HepG2 (cell line): Measurements from ENCODE around the gene MYOM1. TPM values are rescaled to one million over a fixed set of nuclear protein-coding genes. Genes with fewer than 3 reads are reported as not detected.
A peak's percentile ranks its signal among the peaks of the same experiment; 100 is the strongest.

Experiments used
- AFF4 ChIP-seq: sonication (generic); formaldehyde crosslinking; IDR thresholded peaks from 2 replicates; pipeline ENCODE4 v1.4.0; 2020; ENCODE audit warnings: missing genetic modification reagents
- CEBPG ChIP-seq: IDR thresholded peaks from 2 replicates; pipeline ENCODE4 v1.6.1; 2016
- ETV5 ChIP-seq: IDR thresholded peaks from 2 replicates; pipeline ENCODE4 v1.6.1; 2018; ENCODE audit warnings: missing biosample characterization, missing genetic modification reagents, inconsistent platforms, borderline replicate concordance
- FOXA1 ChIP-seq, 2 experiments: fragments of 450-650 bp in 1 of 2; sonication (generic) in 1 of 2; formaldehyde crosslinking in 1 of 2; IDR thresholded peaks; 2 replicates each; pipeline versions ENCODE4 v1.4.0 to v1.6.1; 2016 to 2020; ENCODE audit warnings: missing genetic modification reagents in 1 of 2
- GMEB1 ChIP-seq: sonication (generic); formaldehyde crosslinking; IDR thresholded peaks from 2 replicates; pipeline ENCODE4 v1.5.1; 2020; ENCODE audit warnings: missing genetic modification reagents, mild to moderate bottlenecking, borderline replicate concordance
- HNF4G ChIP-seq, 2 experiments: sonication (generic) in 1 of 2; formaldehyde crosslinking in 1 of 2; IDR thresholded peaks; 2 replicates each; pipeline versions ENCODE4 v1.4.0 to v1.6.1; 2011 to 2020; ENCODE audit warnings: borderline replicate concordance in 2 of 2, low read depth in 2 of 2, mild to moderate bottlenecking in 2 of 2, low read length in 1 of 2, missing genetic modification reagents in 1 of 2, moderate library complexity in 1 of 2
- MAFF ChIP-seq: IDR thresholded peaks from 2 replicates; pipeline ENCODE4 v1.6.1; 2011; ENCODE audit warnings: low read depth, low read length, improper control_type of control experiment
- POLR2A ChIP-seq, 2 experiments: IDR thresholded peaks; 2 replicates each; pipeline ENCODE4 v1.6.1; 2011; ENCODE audit warnings: low read depth in 2 of 2, low read length in 2 of 2, mild to moderate bottlenecking in 1 of 2, moderate library complexity in 1 of 2; ENCODE audit not compliant: insufficient read depth in 1 of 2
- POLR2AphosphoS5 ChIP-seq: IDR thresholded peaks from 2 replicates; pipeline ENCODE4 v1.6.1; 2012; ENCODE audit warnings: low read depth, low read length
- RBFOX2 ChIP-seq: fragments of 200-400 bp; formaldehyde crosslinking; IDR thresholded peaks from 2 replicates; pipeline ENCODE4 v1.6.1; 2017; ENCODE audit warnings: low read depth, mild to moderate bottlenecking, low read length
- ZNF512 ChIP-seq: sonication (generic); formaldehyde crosslinking; IDR thresholded peaks from 2 replicates; pipeline ENCODE4 v1.4.0; 2020; ENCODE audit warnings: mild to moderate bottlenecking, missing genetic modification reagents
- polyA plus RNA-seq, 8 experiments: library from polyadenylated mRNA; depleted of rRNA in 3 of 8; stranded (reverse) in 7 of 8; unstranded in 1 of 8; fragments of >200 nt; fragmentation: Illumina TruSeq in 4 of 8; extraction: Trizol in 4 of 8; gene quantifications; 2 replicates each; pipeline versions ENCODE4 v1.2.1 to v1.2.3, GENCODE V29; 2011 to 2016; ENCODE audit warnings: low read depth in 4 of 8, missing spikeins in 1 of 8, mixed read lengths in 1 of 8; ENCODE audit not compliant: insufficient read depth in 1 of 8
- total RNA-seq, 5 experiments: library from RNA; depleted of rRNA; stranded (reverse); fragments of >200 nt; fragmentation: Illumina TruSeq; extraction: Trizol; gene quantifications; 2 replicates each; pipeline ENCODE4 v1.2.3, GENCODE V29; 2016; ENCODE audit warnings: low read depth in 1 of 5

Gene MYOM1
- total and polyA plus RNA-seq, 2 of the 13 experiments (the other 11 are each of a cell fraction or from before 2014, with no cell fraction given): 0.46 to 0.98 TPM

DNA sequence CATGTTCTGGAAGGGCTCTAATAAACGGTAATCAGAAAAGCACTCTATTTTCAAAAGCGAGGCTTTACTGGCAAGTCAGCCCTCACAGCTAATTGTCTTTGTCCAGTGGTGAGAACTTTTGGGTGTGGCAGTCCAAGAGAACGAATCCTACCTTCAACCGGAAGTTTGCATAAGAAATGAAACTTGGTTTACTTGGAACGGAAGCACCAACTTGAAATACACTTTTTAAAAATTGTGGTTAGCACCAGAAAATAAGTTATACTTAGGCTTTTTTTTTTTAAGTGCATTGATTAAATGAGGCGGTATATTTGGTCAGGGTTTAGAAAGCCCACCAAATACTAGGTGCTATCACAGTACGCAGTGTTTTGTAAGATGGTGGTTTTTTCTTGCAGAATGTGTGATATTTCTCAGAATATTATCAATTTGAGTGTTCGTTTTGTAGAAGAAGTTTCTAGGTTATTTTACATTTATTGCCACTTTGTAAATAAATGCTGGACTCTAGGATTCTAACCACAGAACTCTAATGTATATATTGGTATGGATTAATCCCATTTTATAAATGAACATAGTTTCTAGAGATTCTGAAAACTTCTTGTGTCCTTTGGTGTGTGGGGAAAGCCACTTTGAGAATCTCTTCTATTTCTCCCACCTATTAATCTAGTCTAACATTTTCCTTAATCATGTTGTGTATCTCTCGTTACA is 29.0 kb upstream of the MYOM1 start (continued):
- TF ChIP-seq ETV5 (CRISPR knock-in tag) (peak; percentile 62; the same call in 1 of the 2 replicates), POLR2AphosphoS5 (0 out of 2 replicates have a peak, but pooled peaks have one; percentile 21), FOXA1 (IDR thresholded peaks at IDR 0.05) (no peak), FOXA1 (CRISPR knock-in tag; IDR thresholded peaks at IDR 0.05) (peak; percentile 29; the same call in 1 of the 2 replicates), RBFOX2 (peak; percentile 50; the same call in 1 of the 2 replicates), MAFF (no peak), CEBPG (no peak), ZNF512 (CRISPR knock-in tag) (no peak), HNF4G (IDR thresholded peaks at IDR 0.05; ENCODE audit: borderline replicate concordance, low read depth, low read length) (no peak), HNF4G (CRISPR knock-in tag; IDR thresholded peaks at IDR 0.05; ENCODE audit: borderline replicate concordance, low read depth) (no peak), AFF4 (peak; percentile 35; the same call in 1 of the 2 replicates), GMEB1 (no peak), POLR2A (IDR thresholded peaks at IDR 0.05; ENCODE audit: insufficient read depth in 1 of 2, low read depth in 2 of 2, low read length in 2 of 2) (peak in 1 of 2 experiments; percentile 50; a peak in 1 of 4 replicates)
- TF ChIP-seq, all 625 proteins: peak for 21
